Right lobe of liver (tissue), 4 donors: ENCODE results near the gene RAB4A.

Experiments used
- POLR2A ChIP-seq: fragments of 450-650 bp; IDR thresholded peaks from one replicate; pipeline ENCODE4 v1.6.1; 2017; ENCODE audit warnings: antibody characterized with exemption, mild to moderate bottlenecking
- TF ChIP-seq, protein P1 (sequence below), 4 donors: fragments of 200-600 bp in 3 of 4; fragments of 450-650 bp in 1 of 4; IDR thresholded peaks; one replicate each; pipeline versions ENCODE4 v1.5.1 to v1.8.0; 2016 to 2022; ENCODE audit warnings: antibody characterized with exemption in 4 of 4, mild to moderate bottlenecking in 2 of 4
- donor health status: DM: no; HTN: no; CAD: no.
- donor health status: DM: no; HTN: no; CAD: no.
- donor health status: DM: no; HTN: yes; CAD: no.

DNA sequence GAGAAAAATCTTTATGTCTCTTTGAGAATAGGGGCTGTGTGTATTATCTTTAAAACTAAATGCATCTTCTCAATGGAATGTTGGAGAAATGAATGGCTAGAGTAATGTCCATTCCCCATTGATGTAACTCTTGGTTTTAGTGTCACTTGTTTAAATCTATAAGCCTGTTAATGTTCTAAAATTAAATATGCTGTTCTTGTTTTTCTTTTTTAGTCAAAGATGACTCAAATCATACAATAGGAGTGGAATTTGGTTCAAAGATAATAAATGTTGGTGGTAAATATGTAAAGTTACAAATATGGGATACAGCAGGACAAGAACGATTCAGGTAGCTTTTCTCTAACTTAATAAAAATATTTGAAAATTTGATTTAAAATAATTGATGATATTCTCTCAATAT, 17.6 kb downstream of the RAB4A start:
- TF ChIP-seq, protein P1, sequence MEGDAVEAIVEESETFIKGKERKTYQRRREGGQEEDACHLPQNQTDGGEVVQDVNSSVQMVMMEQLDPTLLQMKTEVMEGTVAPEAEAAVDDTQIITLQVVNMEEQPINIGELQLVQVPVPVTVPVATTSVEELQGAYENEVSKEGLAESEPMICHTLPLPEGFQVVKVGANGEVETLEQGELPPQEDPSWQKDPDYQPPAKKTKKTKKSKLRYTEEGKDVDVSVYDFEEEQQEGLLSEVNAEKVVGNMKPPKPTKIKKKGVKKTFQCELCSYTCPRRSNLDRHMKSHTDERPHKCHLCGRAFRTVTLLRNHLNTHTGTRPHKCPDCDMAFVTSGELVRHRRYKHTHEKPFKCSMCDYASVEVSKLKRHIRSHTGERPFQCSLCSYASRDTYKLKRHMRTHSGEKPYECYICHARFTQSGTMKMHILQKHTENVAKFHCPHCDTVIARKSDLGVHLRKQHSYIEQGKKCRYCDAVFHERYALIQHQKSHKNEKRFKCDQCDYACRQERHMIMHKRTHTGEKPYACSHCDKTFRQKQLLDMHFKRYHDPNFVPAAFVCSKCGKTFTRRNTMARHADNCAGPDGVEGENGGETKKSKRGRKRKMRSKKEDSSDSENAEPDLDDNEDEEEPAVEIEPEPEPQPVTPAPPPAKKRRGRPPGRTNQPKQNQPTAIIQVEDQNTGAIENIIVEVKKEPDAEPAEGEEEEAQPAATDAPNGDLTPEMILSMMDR (IDR thresholded peaks at IDR 0.05) = no peak
- no peak for TF ChIP-seq POLR2A
